Nephron (organoid): ENCODE data around the gene TSPAN11.

ENCODE experiments used
- H3K27ac Mint-ChIP-seq, 3 experiments: 2 replicates each; pipeline ENCODE4 v1.8.0; 2020; ENCODE audit warnings: mixed read lengths in 3 of 3, mild to moderate bottlenecking in 2 of 3, moderate library complexity in 1 of 3
- H3K27me3 Mint-ChIP-seq: 2 replicates; pipeline ENCODE4 v1.8.0; 2021; ENCODE audit warnings: low read depth, mild to moderate bottlenecking, moderate library complexity, mixed read lengths
- H3K36me3 Mint-ChIP-seq: 2 replicates; pipeline ENCODE4 v1.8.0; 2020; ENCODE audit warnings: low read depth, mixed read lengths
- H3K4me1 Mint-ChIP-seq: 2 replicates; pipeline ENCODE4 v1.8.0; 2020; ENCODE audit warnings: mixed read lengths
- H3K4me3 Mint-ChIP-seq, 3 experiments: 2 replicates each; pipeline ENCODE4 v1.8.0; 2020; ENCODE audit warnings: mild to moderate bottlenecking in 3 of 3, mixed read lengths in 3 of 3, moderate library complexity in 2 of 3
- H3K9me3 Mint-ChIP-seq: 2 replicates; pipeline ENCODE4 v1.8.0; 2020; ENCODE audit warnings: mixed read lengths
- CTCF ChIP-seq, 3 experiments: fragments of 200-600 bp; sonication (generic); IDR thresholded peaks; one replicate each; pipeline ENCODE4 v1.5.0; 2021; ENCODE audit warnings: antibody characterized with exemption in 3 of 3; ENCODE audit not compliant: unreplicated experiment in 3 of 3

Gene TSPAN11

GRCh38 chr12:31001581-31002360 lies 75.2 kb downstream of the TSPAN11 start:
- Mint-ChIP-seq H3K36me3 (no peaks in the 10 kb centered on the region), H3K27ac (no peak overlapping the region), H3K9me3 (no peaks in the 10 kb centered on the region), H3K4me3 (no peak overlapping the region), H3K27me3 (peaks cover 4% of the 10 kb centered on the region), H3K4me1 (no peaks in the 10 kb centered on the region)
- no peak for TF ChIP-seq CTCF (IDR thresholded peaks at IDR 0.05; ENCODE audit: unreplicated experiment in 3 of 3)

DNA sequence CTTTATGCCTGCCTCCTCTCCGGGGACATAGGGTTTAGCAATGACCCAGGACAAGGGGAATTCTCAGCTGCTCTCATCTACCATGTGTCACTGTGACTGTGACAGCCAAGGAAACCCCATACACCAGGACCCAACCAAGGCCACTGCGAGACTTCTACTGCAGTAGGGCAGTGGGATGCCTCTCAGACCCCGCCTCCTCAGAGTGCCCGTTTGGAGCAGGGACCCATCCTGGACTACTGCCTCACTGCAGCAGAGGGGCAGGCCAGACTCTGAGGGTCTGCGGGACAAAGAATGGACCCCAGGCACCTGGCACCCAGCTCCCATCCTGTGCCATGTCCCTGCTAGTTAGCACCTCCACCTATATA lies 75.8 kb downstream of the TSPAN11 start:
- Mint-ChIP-seq H3K27me3 (peaks cover 2% of the 10 kb centered on the region), H3K4me1 (no peaks in the 10 kb centered on the region), H3K36me3 (no peaks in the 10 kb centered on the region), H3K4me3 (no peak overlapping the region), H3K27ac (no peak overlapping the region), H3K9me3 (no peaks in the 10 kb centered on the region)
- TF ChIP-seq CTCF (IDR thresholded peaks at IDR 0.05; ENCODE audit: unreplicated experiment in 3 of 3) = no peak

DNA sequence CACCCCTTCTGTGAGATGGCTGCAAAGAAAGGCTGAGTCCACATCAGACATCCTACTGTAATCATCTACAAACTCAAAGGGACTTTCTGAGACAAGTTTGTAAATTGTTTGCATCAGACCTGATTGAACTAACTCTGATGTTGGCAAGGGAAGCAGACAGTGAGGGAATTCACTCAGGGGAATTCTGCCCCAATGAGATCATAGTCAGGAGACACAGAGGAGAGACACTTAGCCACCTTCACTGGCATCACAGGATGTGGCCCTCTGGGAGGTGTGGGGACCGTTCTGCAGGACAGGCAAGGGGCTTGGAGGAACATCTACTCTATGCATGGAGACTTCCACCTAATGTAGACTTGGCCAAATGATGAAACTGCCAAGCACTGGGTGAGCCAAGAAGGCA lies 76.5 kb downstream of the TSPAN11 start:
- H3K36me3 Mint-ChIP-seq = no peaks in the 10 kb centered on the region
- H3K27me3 Mint-ChIP-seq = no peaks in the 10 kb centered on the region
- H3K27ac Mint-ChIP-seq = no peak overlapping the region
- no peaks in the 10 kb centered on the region for H3K4me1 Mint-ChIP-seq
- no peaks in the 10 kb centered on the region for H3K9me3 Mint-ChIP-seq
- TF ChIP-seq CTCF (IDR thresholded peaks at IDR 0.05; ENCODE audit: unreplicated experiment in 3 of 3) = no peak
- H3K4me3 Mint-ChIP-seq = no peak overlapping the region

- no peak for TF ChIP-seq CTCF (IDR thresholded peaks at IDR 0.05; ENCODE audit: unreplicated experiment in 3 of 3)
- H3K9me3 Mint-ChIP-seq = no peaks in the 10 kb centered on the region
- H3K4me1 Mint-ChIP-seq = peaks cover 3% of the 10 kb centered on the region
- H3K27me3 Mint-ChIP-seq = no peaks in the 10 kb centered on the region
- H3K27ac Mint-ChIP-seq = no peak overlapping the region
- no peak overlapping the region for H3K4me3 Mint-ChIP-seq
- no peaks in the 10 kb centered on the region for H3K36me3 Mint-ChIP-seq
Measured at GRCh38 chr12:31003861-31004640, 77.5 kb downstream of the TSPAN11 start.

DNA sequence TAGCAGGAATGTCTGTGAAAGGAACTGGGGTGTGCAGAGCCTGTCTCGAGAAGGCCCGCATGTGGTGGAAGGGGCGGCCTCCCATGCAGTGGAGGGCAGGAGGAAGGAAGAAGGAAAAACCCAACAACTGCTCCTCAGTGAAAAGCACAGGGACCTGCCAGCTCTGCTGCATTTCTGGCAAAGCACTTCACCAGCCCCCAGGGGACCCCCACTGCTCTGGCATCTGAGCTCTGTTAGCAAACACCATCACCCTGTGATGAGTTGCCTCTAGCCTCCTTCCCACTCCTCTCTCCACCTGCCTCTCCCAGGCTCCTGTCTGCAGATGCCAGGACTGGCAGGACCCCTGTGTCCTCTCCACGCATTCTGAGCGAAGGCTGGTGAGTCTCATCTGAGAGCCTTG lies 78.1 kb downstream of the TSPAN11 start:
- Mint-ChIP-seq H3K9me3 (no peaks in the 10 kb centered on the region), H3K36me3 (no peaks in the 10 kb centered on the region), H3K4me3 (no peak overlapping the region), H3K27me3 (no peaks in the 10 kb centered on the region), H3K4me1 (peaks cover 5% of the 10 kb centered on the region), H3K27ac (no peak overlapping the region)
- TF ChIP-seq CTCF (IDR thresholded peaks at IDR 0.05; ENCODE audit: unreplicated experiment in 3 of 3) = no peak
